ENCODE results near the gene LRRC8A.

DNA sequence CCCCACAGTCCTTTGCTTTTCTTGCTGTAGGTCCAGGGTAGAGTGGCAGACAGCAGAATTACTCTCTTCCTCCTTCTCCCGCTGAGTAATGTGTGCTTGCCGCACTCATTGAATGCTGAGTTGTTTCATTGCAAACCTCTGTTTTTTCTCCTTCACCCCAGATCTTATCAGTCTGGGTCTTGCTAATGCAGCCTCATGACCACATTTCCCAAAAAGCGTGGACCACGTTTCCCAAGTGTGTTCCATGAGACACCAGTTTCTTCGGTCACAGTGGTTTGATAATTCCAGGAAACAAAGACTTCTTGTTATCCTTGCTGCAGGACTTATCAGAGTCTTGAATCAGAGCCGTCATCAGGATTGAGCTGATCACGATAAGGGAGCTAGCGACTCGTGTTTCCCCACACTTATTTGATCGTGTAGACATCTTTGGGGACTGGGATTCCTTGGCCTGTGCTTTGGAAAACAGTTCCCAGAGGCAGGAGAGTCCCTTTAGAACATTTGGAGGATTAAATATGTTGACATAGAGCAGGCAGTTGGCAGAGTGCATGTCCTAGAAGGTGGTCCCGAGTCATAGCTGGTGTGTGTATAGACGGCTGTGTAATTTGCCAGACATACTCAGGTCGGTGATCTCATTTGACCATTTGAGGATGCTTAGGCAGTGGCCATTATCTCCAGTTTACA is 4.4 kb downstream of the LRRC8A start:
- no peak for TF ChIP-seq POLR2A (IDR thresholded peaks at IDR 0.05)
- TF ChIP-seq, protein P1, sequence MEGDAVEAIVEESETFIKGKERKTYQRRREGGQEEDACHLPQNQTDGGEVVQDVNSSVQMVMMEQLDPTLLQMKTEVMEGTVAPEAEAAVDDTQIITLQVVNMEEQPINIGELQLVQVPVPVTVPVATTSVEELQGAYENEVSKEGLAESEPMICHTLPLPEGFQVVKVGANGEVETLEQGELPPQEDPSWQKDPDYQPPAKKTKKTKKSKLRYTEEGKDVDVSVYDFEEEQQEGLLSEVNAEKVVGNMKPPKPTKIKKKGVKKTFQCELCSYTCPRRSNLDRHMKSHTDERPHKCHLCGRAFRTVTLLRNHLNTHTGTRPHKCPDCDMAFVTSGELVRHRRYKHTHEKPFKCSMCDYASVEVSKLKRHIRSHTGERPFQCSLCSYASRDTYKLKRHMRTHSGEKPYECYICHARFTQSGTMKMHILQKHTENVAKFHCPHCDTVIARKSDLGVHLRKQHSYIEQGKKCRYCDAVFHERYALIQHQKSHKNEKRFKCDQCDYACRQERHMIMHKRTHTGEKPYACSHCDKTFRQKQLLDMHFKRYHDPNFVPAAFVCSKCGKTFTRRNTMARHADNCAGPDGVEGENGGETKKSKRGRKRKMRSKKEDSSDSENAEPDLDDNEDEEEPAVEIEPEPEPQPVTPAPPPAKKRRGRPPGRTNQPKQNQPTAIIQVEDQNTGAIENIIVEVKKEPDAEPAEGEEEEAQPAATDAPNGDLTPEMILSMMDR (IDR thresholded peaks at IDR 0.05): no peak
